ENCODE results near the gene TDRD3. TPM values are rescaled to one million over a fixed set of nuclear protein-coding genes. Genes with fewer than 3 reads are reported as not detected.

TDRD3 gene
- total RNA-seq, 1 experiment from 2014 or later = 21.4 TPM

DNA sequence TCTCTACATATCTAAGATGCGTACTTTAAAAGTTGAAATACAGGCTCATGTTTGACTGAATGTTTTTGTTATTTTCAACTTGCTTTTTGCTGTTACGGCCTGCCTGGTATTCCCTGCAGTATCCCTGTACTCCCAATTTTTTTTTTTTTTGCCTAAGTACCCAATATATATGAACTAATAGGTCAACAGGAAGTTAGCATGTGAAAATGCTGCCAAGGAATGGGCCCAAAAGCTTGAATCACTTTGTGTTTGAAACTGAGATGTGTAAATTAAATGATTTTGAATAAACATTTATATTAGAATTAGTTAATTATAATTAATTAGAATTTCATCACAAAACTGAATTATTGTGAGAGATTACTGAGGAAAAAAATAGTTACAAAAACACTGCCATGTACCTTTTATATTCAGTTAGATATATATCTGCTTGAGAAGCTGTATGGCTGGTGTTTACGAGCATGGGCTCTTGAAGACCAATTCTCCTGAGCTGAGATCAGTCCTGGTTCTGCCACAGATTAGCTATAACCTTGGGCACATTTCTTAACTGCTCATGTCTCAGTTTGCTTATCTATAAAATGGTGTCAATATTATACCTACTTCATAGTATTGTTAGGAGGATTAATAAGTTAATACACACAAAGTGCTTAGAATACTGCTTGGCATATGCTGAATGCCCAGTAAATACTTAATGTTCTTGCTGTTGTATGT lies 16.0 kb downstream of the TDRD3 start:
- no peak overlapping the region for H3K4me3 Mint-ChIP-seq (ENCODE audit: unreplicated experiment)
- no peaks in the 10 kb centered on the region for H3K9me3 Mint-ChIP-seq (ENCODE audit: unreplicated experiment)
- TF ChIP-seq, protein P1, sequence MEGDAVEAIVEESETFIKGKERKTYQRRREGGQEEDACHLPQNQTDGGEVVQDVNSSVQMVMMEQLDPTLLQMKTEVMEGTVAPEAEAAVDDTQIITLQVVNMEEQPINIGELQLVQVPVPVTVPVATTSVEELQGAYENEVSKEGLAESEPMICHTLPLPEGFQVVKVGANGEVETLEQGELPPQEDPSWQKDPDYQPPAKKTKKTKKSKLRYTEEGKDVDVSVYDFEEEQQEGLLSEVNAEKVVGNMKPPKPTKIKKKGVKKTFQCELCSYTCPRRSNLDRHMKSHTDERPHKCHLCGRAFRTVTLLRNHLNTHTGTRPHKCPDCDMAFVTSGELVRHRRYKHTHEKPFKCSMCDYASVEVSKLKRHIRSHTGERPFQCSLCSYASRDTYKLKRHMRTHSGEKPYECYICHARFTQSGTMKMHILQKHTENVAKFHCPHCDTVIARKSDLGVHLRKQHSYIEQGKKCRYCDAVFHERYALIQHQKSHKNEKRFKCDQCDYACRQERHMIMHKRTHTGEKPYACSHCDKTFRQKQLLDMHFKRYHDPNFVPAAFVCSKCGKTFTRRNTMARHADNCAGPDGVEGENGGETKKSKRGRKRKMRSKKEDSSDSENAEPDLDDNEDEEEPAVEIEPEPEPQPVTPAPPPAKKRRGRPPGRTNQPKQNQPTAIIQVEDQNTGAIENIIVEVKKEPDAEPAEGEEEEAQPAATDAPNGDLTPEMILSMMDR (IDR thresholded peaks at IDR 0.05; ENCODE audit: unreplicated experiment) = no peak
- ChIA-PET CTCF (interaction anchor here (0.6 to 1.1 kb wide), 4 partner anchors 13 to 1549 kb away, joined by 3 to 5 read pairs (median 4); no protein-coding TSS in a partner anchor), POLR2A (interaction anchor here (0.7 to 2.0 kb wide), 4 partner anchors 13 to 50 kb away, joined by 3 to 8 read pairs (median 4); partner anchors contain the start of gene TDRD3)
- H3K4me1 Mint-ChIP-seq (ENCODE audit: insufficient read depth, unreplicated experiment) = peaks cover 6% of the 10 kb centered on the region
- H3K27ac Mint-ChIP-seq (ENCODE audit: low read depth, unreplicated experiment) = no peak overlapping the region
- H3K27me3 Mint-ChIP-seq (ENCODE audit: insufficient read depth, unreplicated experiment) = no peaks in the 10 kb centered on the region
- no TSS peak for BruUV-seq (replicated peaks)
- intact Hi-C loops (cut with micrococcal nuclease) = no loop called here
- H3K36me3 Mint-ChIP-seq (ENCODE audit: insufficient read depth, unreplicated experiment) = peaks cover 1% of the 10 kb centered on the region
- DNase-seq (ENCODE audit: unreplicated experiment) = no peak

DNA sequence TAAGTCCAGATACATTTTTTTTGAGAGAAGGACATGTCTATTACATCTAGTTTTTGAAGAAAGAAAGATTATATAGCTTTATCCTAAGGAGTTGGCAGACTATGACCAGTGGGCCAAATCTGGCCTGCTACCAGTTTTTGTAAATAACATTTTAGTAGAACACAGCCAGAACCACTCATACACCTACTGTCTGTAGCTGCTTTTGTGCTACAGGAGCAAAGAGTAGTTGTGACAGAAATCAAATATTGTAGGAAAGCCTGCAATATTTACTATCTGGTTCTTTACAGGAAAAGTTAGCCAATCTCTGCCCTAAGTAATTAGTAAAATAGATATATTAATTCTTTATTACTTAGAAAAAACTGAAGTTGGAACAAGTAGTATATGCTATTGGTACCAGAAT lies 17.2 kb downstream of the TDRD3 start:
- BruUV-seq (replicated peaks) = no TSS peak
- Mint-ChIP-seq H3K27me3 (ENCODE audit: insufficient read depth, unreplicated experiment) (no peaks in the 10 kb centered on the region), H3K9me3 (ENCODE audit: unreplicated experiment) (no peaks in the 10 kb centered on the region), H3K4me3 (ENCODE audit: unreplicated experiment) (no peak overlapping the region), H3K36me3 (ENCODE audit: insufficient read depth, unreplicated experiment) (no peaks in the 10 kb centered on the region), H3K4me1 (ENCODE audit: insufficient read depth, unreplicated experiment) (peaks cover 6% of the 10 kb centered on the region), H3K27ac (ENCODE audit: low read depth, unreplicated experiment) (no peak overlapping the region)
- CTCF ChIA-PET = interaction anchor here (0.6 to 1.0 kb wide), 2 partner anchors 14 to 1208 kb away, joined by 3 to 4 read pairs; no protein-coding TSS in a partner anchor
- POLR2A ChIA-PET = interaction anchor here (0.7 to 1.0 kb wide), 3 partner anchors 12 to 51 kb away, joined by 3 to 6 read pairs (median 4); partner anchors contain the start of gene TDRD3
- no peak for DNase-seq (ENCODE audit: unreplicated experiment)
- intact Hi-C loops (cut with micrococcal nuclease) = no loop called here
- TF ChIP-seq, protein P1 (IDR thresholded peaks at IDR 0.05; ENCODE audit: unreplicated experiment) = no peak

DNA sequence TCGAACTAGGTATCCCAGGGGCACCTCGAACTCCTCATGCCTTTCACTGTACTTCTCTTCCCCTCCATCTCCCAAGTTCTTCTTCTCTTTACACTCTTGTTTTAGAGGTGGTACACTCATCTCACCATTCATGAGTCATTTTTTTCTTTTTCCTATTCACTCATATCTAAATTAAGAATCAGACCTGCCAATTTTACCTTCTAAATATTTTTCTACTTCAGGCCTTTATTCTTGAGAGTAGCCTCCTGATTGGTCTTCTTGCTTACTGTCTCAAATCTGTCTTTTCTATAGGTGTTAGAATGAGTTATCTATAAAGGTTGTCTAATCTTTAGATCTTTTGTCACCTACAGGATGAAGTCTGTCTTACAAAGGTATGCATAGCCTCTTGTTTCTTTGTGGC lies 20.7 kb downstream of the TDRD3 start:
- no peaks in the 10 kb centered on the region for H3K9me3 Mint-ChIP-seq (ENCODE audit: unreplicated experiment)
- H3K27ac Mint-ChIP-seq (ENCODE audit: low read depth, unreplicated experiment) = no peak overlapping the region
- intact Hi-C loops (cut with micrococcal nuclease) = no loop called here
- no TSS peak for BruUV-seq (replicated peaks)
- peaks cover 6% of the 10 kb centered on the region for H3K4me1 Mint-ChIP-seq (ENCODE audit: insufficient read depth, unreplicated experiment)
- no peak overlapping the region for H3K4me3 Mint-ChIP-seq (ENCODE audit: unreplicated experiment)
- TF ChIP-seq, protein P1 (IDR thresholded peaks at IDR 0.05; ENCODE audit: unreplicated experiment) = no peak
- no peak for DNase-seq (ENCODE audit: unreplicated experiment)
- POLR2A ChIA-PET = interaction anchor here (1.0 kb wide), 1 partner anchor 20 kb away, joined by 3 read pairs; no protein-coding TSS in a partner anchor
- H3K36me3 Mint-ChIP-seq (ENCODE audit: insufficient read depth, unreplicated experiment) = no peaks in the 10 kb centered on the region
- no peaks in the 10 kb centered on the region for H3K27me3 Mint-ChIP-seq (ENCODE audit: insufficient read depth, unreplicated experiment)
- CTCF ChIA-PET = interaction anchor here (0.7 kb wide), 2 partner anchors 338 to 1335 kb away, joined by 4 to 5 read pairs; no protein-coding TSS in a partner anchor

DNA sequence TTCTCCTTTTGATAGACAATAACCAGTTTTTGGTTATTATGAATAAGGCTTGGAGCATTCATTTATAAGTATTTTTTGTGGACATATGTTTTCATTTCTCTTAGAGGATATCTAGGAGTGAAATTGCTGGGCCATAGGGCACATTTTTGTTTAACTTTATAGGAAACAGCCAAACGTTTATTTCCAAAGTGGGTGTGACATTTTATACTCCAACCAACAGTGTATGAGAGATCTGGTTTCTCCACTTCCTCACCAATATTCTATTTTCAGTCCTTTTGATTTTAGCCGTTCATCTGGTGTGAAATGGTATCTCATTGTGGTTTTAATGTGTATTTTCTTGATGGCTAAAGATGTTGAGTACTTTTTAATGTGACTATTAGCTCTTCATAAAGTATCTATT lies 21.9 kb downstream of the TDRD3 start:
- Mint-ChIP-seq H3K27ac (ENCODE audit: low read depth, unreplicated experiment) (no peak overlapping the region), H3K4me3 (ENCODE audit: unreplicated experiment) (no peak overlapping the region), H3K27me3 (ENCODE audit: insufficient read depth, unreplicated experiment) (no peaks in the 10 kb centered on the region), H3K9me3 (ENCODE audit: unreplicated experiment) (no peaks in the 10 kb centered on the region), H3K36me3 (ENCODE audit: insufficient read depth, unreplicated experiment) (no peaks in the 10 kb centered on the region), H3K4me1 (ENCODE audit: insufficient read depth, unreplicated experiment) (peaks cover 6% of the 10 kb centered on the region)
- CTCF ChIA-PET = no interaction called here
- TF ChIP-seq, protein P1 (IDR thresholded peaks at IDR 0.05; ENCODE audit: unreplicated experiment) = no peak
- no peak for DNase-seq (ENCODE audit: unreplicated experiment)
- intact Hi-C loops (cut with micrococcal nuclease) = no loop called here
- no TSS peak for BruUV-seq (replicated peaks)
- POLR2A ChIA-PET = interaction anchor here (1.0 kb wide), 1 partner anchor 21 kb away, joined by 3 read pairs; no protein-coding TSS in a partner anchor
